ENCODE measurements around the gene CITED4. TPM values are rescaled to one million over a fixed set of nuclear protein-coding genes. Genes with fewer than 3 reads are reported as not detected.

Gene CITED4
- total RNA-seq, 1 experiment from 2014 or later = 9.5 TPM

GRCh38 chr1:40873863-40874472 lies 11.8 kb upstream of the CITED4 start:
- no peak overlapping the region for H3K27ac ChIP-seq (ENCODE audit: insufficient read length, low read depth, low read length)
- H3K4ac ChIP-seq (ENCODE audit: low read depth, low read length) = no peak overlapping the region
- H2BK120ac ChIP-seq (ENCODE audit: low read depth, low read length, poor library complexity, severe bottlenecking) = no peak overlapping the region
- no peak for TF ChIP-seq CTCF (conservative IDR thresholded peaks at IDR 0.05)
- no peaks in the 10 kb centered on the region for H3K23me2 ChIP-seq (ENCODE audit: insufficient read length, low read depth, low read length, poor library complexity, severe bottlenecking)
- no peak overlapping the region for H3K9ac ChIP-seq (ENCODE audit: extremely low read depth, insufficient read length, low read length)
- H2BK5ac ChIP-seq (ENCODE audit: insufficient read length, low read length) = no peak overlapping the region
- Mint-ChIP-seq H3K36me3 (ENCODE audit: insufficient read depth in 1 of 3, low read depth in 3 of 3) (peaks cover 0 to 8% (median 0%) of the 10 kb centered on the region in 3 experiments; a peak in 3 of 7 replicates), H3K27ac (no peak overlapping the region), H3K27me3 (ENCODE audit: low read depth) (peaks cover 9% of the 10 kb centered on the region), H3K9me3 (peaks cover 13 to 14% of the 10 kb centered on the region in 2 experiments; a peak in 4 of 5 replicates), H3K4me1 (peaks cover 4 to 9% of the 10 kb centered on the region in 2 experiments), H3K4me3 (0 out of 5 replicates have a peak overlapping the region, but pooled peaks of 1 of the 2 experiments have one; percentile 4)
- H3K9me3 ChIP-seq (ENCODE audit: control insufficient read depth, low read depth, low read length) = no peaks in the 10 kb centered on the region
- no peak overlapping the region for H2BK20ac ChIP-seq (ENCODE audit: low read depth, low read length, poor library complexity, severe bottlenecking)
- DNase-seq = no peak
- no peak overlapping the region for H3K4me2 ChIP-seq (ENCODE audit: insufficient read depth, insufficient read length, low read length)
- no peaks in the 10 kb centered on the region for H4K20me1 ChIP-seq (ENCODE audit: control insufficient read depth, insufficient read depth, insufficient read length)
- H4K91ac ChIP-seq (ENCODE audit: insufficient read length, low read depth, low read length) = no peak overlapping the region
- H3K79me2 ChIP-seq (ENCODE audit: insufficient read depth, low read length) = no peaks in the 10 kb centered on the region
- H4K5ac ChIP-seq (ENCODE audit: insufficient read length, low read depth, low read length) = no peak overlapping the region
- H2AK5ac ChIP-seq (ENCODE audit: insufficient read length, low read length) = no peak overlapping the region
- H2AFZ ChIP-seq (ENCODE audit: low read length) = no peak overlapping the region
- H2BK15ac ChIP-seq (ENCODE audit: low read depth, low read length) = no peak overlapping the region
- no peaks in the 10 kb centered on the region; the same call in 1 of the 2 replicates for H3K4me1 ChIP-seq (ENCODE audit: insufficient read depth, low read length)
- no peak overlapping the region for H4K8ac ChIP-seq (replicated peaks; ENCODE audit: insufficient read length, low read depth, low read length)
- H3K56ac ChIP-seq (ENCODE audit: insufficient read length, low read depth, low read length) = no peak overlapping the region
- H3K14ac ChIP-seq (ENCODE audit: insufficient read depth, low read length) = no peak overlapping the region
- H3K79me1 ChIP-seq (ENCODE audit: insufficient read depth, low read depth, low read length, poor library complexity, severe bottlenecking) = no peaks in the 10 kb centered on the region
- H3T11ph ChIP-seq (ENCODE audit: low read length) = no peak overlapping the region
- H2BK12ac ChIP-seq (ENCODE audit: insufficient read length, low read depth, low read length) = no peak overlapping the region
- no peak overlapping the region for H3K18ac ChIP-seq (ENCODE audit: insufficient read length, low read depth, low read length)
- H3K27me3 ChIP-seq (ENCODE audit: insufficient read depth, low read length) = no peaks in the 10 kb centered on the region
- no CpG with 5 or more reads among the region's 7 CpGs for WGBS (ENCODE audit: extremely low coverage, insufficient read length, low lambda C conversion rate)
- H3K23ac ChIP-seq (ENCODE audit: insufficient read length, low read depth, low read length) = no peak overlapping the region

All from H9 (cell line).